BJ (cell line): ENCODE data around the gene RPTN. TPM values are rescaled to one million over a fixed set of nuclear protein-coding genes. Genes with fewer than 3 reads are reported as not detected.

Experiments used
- CTCF ChIA-PET: fragments of 350-600 bp; formaldehyde crosslinking; extraction: SDS; loops from one replicate; lab custom pipeline; 2021; ENCODE audit warnings: antibody characterized with exemption, inconsistent platforms; lab: Yijun Ruan, JAX
- POLR2A ChIA-PET: fragments of 300-600 bp; sonication (Branson Sonifier 250); formaldehyde crosslinking; extraction: SDS; loops from one replicate; lab custom pipeline; 2021; ENCODE audit warnings: antibody characterized with exemption; lab: Charles Lee
- DNase-seq: peaks from one replicate; pipeline ENCODE4 v3.0.0-alpha.2; 2011; ENCODE audit warnings: low read depth
- H3K27me3 ChIP-seq: 2 replicates; pipeline ENCODE4 v1.6.0; 2011; ENCODE audit warnings: low read length; ENCODE audit not compliant: control insufficient read depth, insufficient read depth
- H3K36me3 ChIP-seq: 2 replicates; pipeline ENCODE4 v1.5.1; 2011; ENCODE audit warnings: low read length; ENCODE audit not compliant: control insufficient read depth, insufficient read depth
- H3K4me3 ChIP-seq: 2 replicates; pipeline ENCODE4 v1.5.1; 2011; ENCODE audit warnings: low read depth, mild to moderate bottlenecking, control low read depth, low read length
- CTCF ChIP-seq: IDR thresholded peaks from 2 replicates; pipeline ENCODE4 v1.5.1; 2011; ENCODE audit warnings: low read depth, mild to moderate bottlenecking, control low read depth, inconsistent platforms, low read length, moderate library complexity; ENCODE audit not compliant: insufficient read depth
- polyA plus RNA-seq: library from polyadenylated mRNA; depleted of rRNA; stranded (reverse); fragments of >200 nt; gene quantifications from 2 replicates; pipeline ENCODE4 v1.2.3, GENCODE V29; 2011

Gene RPTN
- polyA plus RNA-seq, 1 experiment, result not detected

DNA sequence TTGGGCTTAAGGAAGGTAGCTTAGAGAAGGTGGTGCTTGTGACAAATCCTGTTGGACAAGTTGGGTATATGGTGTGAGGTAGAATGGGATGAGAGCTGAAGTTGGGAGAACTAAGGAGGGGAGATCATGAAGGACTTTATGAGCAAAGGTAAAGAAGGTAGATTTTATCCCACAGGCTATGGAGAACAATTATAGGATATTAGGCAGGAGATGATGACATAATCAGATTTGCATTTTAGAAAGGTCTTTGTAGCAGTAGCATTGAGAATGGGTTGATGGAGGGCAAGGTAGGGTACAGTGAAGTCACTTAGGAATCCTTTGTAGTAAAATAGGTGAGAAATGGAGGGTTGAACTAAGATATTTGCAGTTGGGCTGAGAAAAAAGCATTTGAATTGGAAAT lies 28.8 kb downstream of the RPTN start:
- H3K4me3 ChIP-seq, result no peak overlapping the region
- POLR2A ChIA-PET, result interaction anchor here (0.6 kb wide), 1 partner anchor 20 kb away, joined by 4 read pairs; no protein-coding TSS in a partner anchor
- H3K36me3 ChIP-seq, result no peaks in the 10 kb centered on the region
- peaks cover 8% of the 10 kb centered on the region for H3K27me3 ChIP-seq
- CTCF ChIA-PET, result interaction anchor here (2.4 kb wide), 1 partner anchor 311 kb away, joined by 5 read pairs; no protein-coding TSS in a partner anchor
- no peak for TF ChIP-seq CTCF
- no peak for DNase-seq

DNA sequence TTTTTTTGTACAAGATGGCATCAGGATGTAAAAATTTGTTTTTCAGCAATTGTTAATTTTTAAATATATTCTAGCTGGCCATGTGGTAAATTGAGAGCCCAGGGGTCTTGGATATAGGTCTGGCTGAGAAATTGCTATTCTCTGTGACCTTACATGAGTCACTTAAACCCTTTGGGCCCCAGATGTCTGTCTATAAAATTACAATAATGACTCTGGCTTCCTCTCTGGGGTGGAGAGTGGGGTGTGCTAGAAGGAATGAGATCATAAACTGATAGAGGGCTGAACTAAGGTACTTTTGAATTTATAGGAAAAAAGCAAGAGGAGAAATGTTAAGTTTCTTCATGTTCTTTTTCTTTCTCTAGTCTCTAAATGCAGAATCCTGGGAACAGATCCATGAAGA lies 31.4 kb downstream of the RPTN start:
- ChIA-PET POLR2A (no interaction called here), CTCF (interaction anchor here (0.6 to 1.0 kb wide), 2 partner anchors 17 to 20 kb away, joined by 3 read pairs; no protein-coding TSS in a partner anchor)
- no peak for DNase-seq
- no peak for TF ChIP-seq CTCF
- no peaks in the 10 kb centered on the region for H3K36me3 ChIP-seq
- H3K4me3 ChIP-seq, result no peak overlapping the region
- peaks cover 8% of the 10 kb centered on the region for H3K27me3 ChIP-seq

DNA sequence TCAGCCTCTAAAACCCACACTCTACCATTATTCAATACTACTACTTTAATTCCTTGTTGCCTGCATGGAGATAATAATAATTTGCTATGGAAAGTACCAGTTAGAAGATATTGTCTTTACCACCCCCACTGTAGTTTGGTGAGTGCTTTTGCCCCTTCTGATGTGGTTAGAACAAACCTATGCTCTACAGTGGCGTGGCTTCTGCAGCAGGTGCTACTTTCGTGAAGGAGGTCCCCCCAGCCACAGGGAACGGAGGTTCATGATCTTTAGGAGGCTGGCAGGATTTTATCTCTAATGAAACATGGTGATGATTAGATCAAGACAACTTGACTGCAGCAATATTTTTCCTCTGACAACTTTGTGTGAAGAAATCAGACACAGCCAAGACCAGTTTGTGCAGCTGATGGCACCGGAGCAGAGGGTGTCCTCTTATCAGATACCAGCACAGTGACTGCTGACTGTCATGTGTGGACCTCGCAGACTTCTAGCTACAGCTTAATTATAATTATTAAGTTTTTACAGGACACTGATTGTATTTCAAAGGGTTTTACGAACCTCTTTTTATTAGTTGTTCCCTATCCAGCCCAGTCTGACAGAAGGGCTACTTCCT lies 33.1 kb downstream of the RPTN start:
- ChIA-PET POLR2A (no interaction called here), CTCF (interaction anchor here (0.9 to 1.1 kb wide), 2 partner anchors 11 to 60 kb away, joined by 3 read pairs; partner anchors contain the start of gene TCHH)
- no peak for DNase-seq
- no peak for TF ChIP-seq CTCF
- Histone ChIP-seq H3K27me3 (peaks cover 4% of the 10 kb centered on the region; the same call in 1 of the 2 replicates), H3K4me3 (no peak overlapping the region), H3K36me3 (no peaks in the 10 kb centered on the region)

- peaks cover 9% of the 10 kb centered on the region for H3K27me3 ChIP-seq
- CTCF ChIA-PET, result interaction anchor here (0.6 to 1.5 kb wide), 2 partner anchors 66 to 251 kb away, joined by 3 to 4 read pairs; no protein-coding TSS in a partner anchor
- POLR2A ChIA-PET, result no interaction called here
Measured at GRCh38 chr1:152118915-152119314, 40.1 kb downstream of the RPTN start.

DNA sequence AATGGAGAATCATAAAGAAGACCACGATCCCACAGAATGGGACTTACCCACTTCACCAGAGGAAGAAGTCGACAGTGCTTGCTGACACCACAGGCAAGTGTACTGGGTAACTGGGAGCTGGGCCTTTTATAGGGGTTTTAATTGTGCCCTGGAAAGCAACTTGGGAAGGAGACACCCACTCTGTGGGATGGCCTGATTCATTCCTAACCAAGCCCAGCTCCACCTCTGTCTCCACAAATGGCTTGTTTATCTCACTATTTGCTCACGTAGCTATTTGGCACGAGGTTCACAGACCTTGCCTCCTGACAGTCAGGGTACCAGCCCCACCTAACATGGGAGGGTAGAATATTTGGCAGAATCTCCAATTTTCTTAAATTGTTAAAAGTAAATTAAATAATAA lies 43.7 kb downstream of the RPTN start, which contains the start of gene TCHH:
Gene TCHH, minus strand, starts transcription at position 101 of the 400 bp plus-strand sequence. CDS start 1,364 bp downstream, outside the sequence.
- ChIA-PET POLR2A (no interaction called here), CTCF (interaction anchor here (0.9 to 1.3 kb wide), 2 partner anchors 11 to 344 kb away, joined by 3 read pairs; no protein-coding TSS in a partner anchor)
- H3K27me3 ChIP-seq, result peaks cover 22% of the 10 kb centered on the region

More at GRCh38 chr1:152118915-152119314, 40.1 kb downstream of the RPTN start:
- no peak for DNase-seq
- TF ChIP-seq CTCF, result no peak
- H3K36me3 ChIP-seq, result no peaks in the 10 kb centered on the region
- no peak overlapping the region for H3K4me3 ChIP-seq

More for the DNA sequence above, 43.7 kb downstream of the RPTN start, which contains the start of gene TCHH:
- no peak for TF ChIP-seq CTCF
- H3K36me3 ChIP-seq, result no peaks in the 10 kb centered on the region
- no peak within 1 kb of the TSS for H3K4me3 ChIP-seq
- DNase-seq, result no peak
